CD4-positive, CD25-positive, alpha-beta regulatory T cell (primary cell): ENCODE data around the gene MGST1. TPM values are rescaled to one million over a fixed set of nuclear protein-coding genes. Genes with fewer than 3 reads are reported as not detected.

Source experiments
- ATAC-seq, 2 donors: fragments of 150-1000 bp; cut with Tn5 transposase; one replicate each; pipeline ENCODE4 v1.10.0; 2021; ENCODE audit warnings: low read depth in 2 of 2, moderate number of reproducible peaks in 2 of 2, moderate library complexity in 1 of 2
- DNase-seq, 3 donors: peaks; one replicate each; pipeline versions ENCODE4 v3.0.0 to v3.0.0-alpha.2; 2012 to 2022; ENCODE audit warnings: mixed read lengths in 1 of 3
- H3K27ac ChIP-seq: one replicate; pipeline ENCODE4 v1.7.0; 2013; ENCODE audit warnings: mild to moderate bottlenecking, low read length; ENCODE audit not compliant: insufficient read depth, poor library complexity, severe bottlenecking
- H3K27me3 ChIP-seq: one replicate; pipeline ENCODE4 v1.7.0; 2013; ENCODE audit warnings: low read length; ENCODE audit not compliant: control insufficient read depth, insufficient read depth
- H3K36me3 ChIP-seq: one replicate; pipeline ENCODE4 v1.7.0; 2013; ENCODE audit warnings: mild to moderate bottlenecking, low read length, moderate library complexity; ENCODE audit not compliant: control insufficient read depth, insufficient read depth
- H3K4me1 ChIP-seq: 2 replicates; pipeline ENCODE4 v1.7.0; 2013; ENCODE audit warnings: mild to moderate bottlenecking, low read length; ENCODE audit not compliant: insufficient read depth, control insufficient read depth, poor library complexity, severe bottlenecking
- H3K4me3 ChIP-seq: one replicate; pipeline ENCODE4 v1.7.0; 2013; ENCODE audit warnings: low read depth, mild to moderate bottlenecking, low read length, moderate library complexity
- H3K9me3 ChIP-seq, 2 experiments: 1 replicate in 1 of 2; 2 replicates in 1 of 2; pipeline ENCODE4 v1.7.0; 2013; ENCODE audit warnings: low read length in 2 of 2, mild to moderate bottlenecking in 1 of 2, moderate library complexity in 1 of 2; ENCODE audit not compliant: control insufficient read depth in 2 of 2
- H3K27ac Mint-ChIP-seq, 3 donors: one replicate each; pipeline ENCODE4 v1.8.0; 2020 to 2022; ENCODE audit warnings: mild to moderate bottlenecking in 3 of 3, mixed read lengths in 3 of 3, moderate library complexity in 2 of 3
- H3K27me3 Mint-ChIP-seq: one replicate; pipeline ENCODE4 v1.8.0; 2022; ENCODE audit warnings: mild to moderate bottlenecking, mixed read lengths
- H3K36me3 Mint-ChIP-seq: one replicate; pipeline ENCODE4 v1.8.0; 2020; ENCODE audit warnings: mixed read lengths
- H3K4me1 Mint-ChIP-seq, 4 donors: one replicate each; pipeline ENCODE4 v1.8.0; 2020 to 2022; ENCODE audit warnings: mixed read lengths in 4 of 4, mild to moderate bottlenecking in 1 of 4
- H3K4me3 Mint-ChIP-seq, 4 donors: one replicate each; pipeline ENCODE4 v1.8.0; 2020 to 2022; ENCODE audit warnings: mild to moderate bottlenecking in 4 of 4, mixed read lengths in 4 of 4, moderate library complexity in 3 of 4
- H3K9me3 Mint-ChIP-seq, 7 donors: one replicate each; pipeline ENCODE4 v1.8.0; 2020 to 2022; ENCODE audit warnings: mixed read lengths in 7 of 7, mild to moderate bottlenecking in 3 of 7, moderate library complexity in 2 of 7
- polyA plus RNA-seq, 4 donors: library from polyadenylated mRNA; unstranded; fragments of 300-500 nt; fragmentation: Illumina TruSeq; gene quantifications; one replicate each; pipeline ENCODE4 v1.2.3, GENCODE V29; 2021
- total RNA-seq: library from RNA; stranded (reverse); gene quantifications from one replicate; pipeline ENCODE4 v1.2.3, GENCODE V29; 2022

MGST1 gene
- total and polyA plus RNA-seq, 5 donors from 2014 or later, result 1.2 TPM; not detected in 4

- Histone ChIP-seq H3K36me3 (no peaks in the 10 kb centered on the region), H3K9me3 (peaks cover 0 to 3% of the 10 kb centered on the region in 2 experiments), H3K4me1 (no peaks in the 10 kb centered on the region), H3K4me3 (no peak overlapping the region), H3K27ac (no peak overlapping the region), H3K27me3 (no peaks in the 10 kb centered on the region)
- Mint-ChIP-seq H3K27ac (no peak overlapping the region), H3K4me1 (no peaks in the 10 kb centered on the region), H3K27me3 (no peaks in the 10 kb centered on the region), H3K4me3 (no peak overlapping the region), H3K9me3 (peaks cover 3 to 22% (median 7%) of the 10 kb centered on the region in 7 donors), H3K36me3 (no peaks in the 10 kb centered on the region)
- DNase-seq (no peak), ATAC-seq (no peak)
Observed at GRCh38 chr12:16331998-16332397, 15.4 kb upstream of the MGST1 start.

- no peaks in the 10 kb centered on the region for H3K36me3 Mint-ChIP-seq
- Histone ChIP-seq H3K9me3 (peaks cover 0 to 3% of the 10 kb centered on the region in 2 experiments), H3K36me3 (no peaks in the 10 kb centered on the region), H3K4me1 (no peaks in the 10 kb centered on the region), H3K27me3 (no peaks in the 10 kb centered on the region), H3K27ac (no peak overlapping the region), H3K4me3 (no peak overlapping the region)
- H3K9me3 Mint-ChIP-seq, result peaks cover 0 to 14% (median 9%) of the 10 kb centered on the region in 7 donors
- no peak for ATAC-seq
- H3K4me1 Mint-ChIP-seq, result no peaks in the 10 kb centered on the region
- no peak for DNase-seq
- no peak overlapping the region for H3K4me3 Mint-ChIP-seq
- H3K27me3 Mint-ChIP-seq, result no peaks in the 10 kb centered on the region
- no peak overlapping the region for H3K27ac Mint-ChIP-seq
Observed at GRCh38 chr12:16335838-16336237, 11.6 kb upstream of the MGST1 start.

GRCh38 chr12:16344269-16344668 lies 3.2 kb upstream of the MGST1 start:
- no peaks in the 10 kb centered on the region for H3K9me3 ChIP-seq
- ATAC-seq, result no peak
- no peaks in the 10 kb centered on the region for H3K4me1 ChIP-seq
- H3K27me3 Mint-ChIP-seq, result no peaks in the 10 kb centered on the region
- no peaks in the 10 kb centered on the region for H3K4me1 Mint-ChIP-seq
- H3K36me3 Mint-ChIP-seq, result no peaks in the 10 kb centered on the region
- H3K27ac ChIP-seq, result no peak overlapping the region
- H3K4me3 ChIP-seq, result no peak overlapping the region
- no peak overlapping the region for H3K4me3 Mint-ChIP-seq
- no peaks in the 10 kb centered on the region for H3K27me3 ChIP-seq
- no peak for DNase-seq
- no peaks in the 10 kb centered on the region for H3K36me3 ChIP-seq
- peaks cover 0 to 13% (median 6%) of the 10 kb centered on the region in 7 donors for H3K9me3 Mint-ChIP-seq
- H3K27ac Mint-ChIP-seq, result no peak overlapping the region

GRCh38 chr12:16345105-16345504 lies 2.3 kb upstream of the MGST1 start:
- no peaks in the 10 kb centered on the region for H3K36me3 Mint-ChIP-seq
- Histone ChIP-seq H3K9me3 (no peaks in the 10 kb centered on the region), H3K27ac (no peak overlapping the region), H3K4me3 (no peak overlapping the region), H3K27me3 (no peaks in the 10 kb centered on the region), H3K4me1 (no peaks in the 10 kb centered on the region), H3K36me3 (no peaks in the 10 kb centered on the region)
- DNase-seq (no peak), ATAC-seq (no peak)
- H3K4me1 Mint-ChIP-seq, result no peaks in the 10 kb centered on the region
- no peak overlapping the region for H3K4me3 Mint-ChIP-seq
- no peaks in the 10 kb centered on the region for H3K27me3 Mint-ChIP-seq
- H3K27ac Mint-ChIP-seq, result no peak overlapping the region
- peaks cover 0 to 13% (median 6%) of the 10 kb centered on the region in 7 donors for H3K9me3 Mint-ChIP-seq

- Histone ChIP-seq H3K27me3 (no peaks in the 10 kb centered on the region), H3K9me3 (no peaks in the 10 kb centered on the region), H3K36me3 (no peaks in the 10 kb centered on the region), H3K4me3 (no peak overlapping the region), H3K4me1 (no peaks in the 10 kb centered on the region), H3K27ac (no peak overlapping the region)
- H3K36me3 Mint-ChIP-seq, result no peaks in the 10 kb centered on the region
- no peaks in the 10 kb centered on the region for H3K4me1 Mint-ChIP-seq
- no peaks in the 10 kb centered on the region for H3K27me3 Mint-ChIP-seq
- no peak overlapping the region for H3K4me3 Mint-ChIP-seq
- no peak overlapping the region for H3K27ac Mint-ChIP-seq
- peaks cover under 1 to 12% (median 4%) of the 10 kb centered on the region in 7 donors for H3K9me3 Mint-ChIP-seq
- no peak for ATAC-seq
- DNase-seq, result no peak
Observed at GRCh38 chr12:16346958-16347357, 487 bp upstream of the MGST1 start.

- H3K27me3 ChIP-seq, result no peaks in the 10 kb centered on the region
- no peaks in the 10 kb centered on the region for H3K27me3 Mint-ChIP-seq
- no peaks in the 10 kb centered on the region for H3K4me1 Mint-ChIP-seq
- no peak for DNase-seq
- H3K9me3 ChIP-seq, result no peaks in the 10 kb centered on the region
- H3K36me3 ChIP-seq, result no peaks in the 10 kb centered on the region
- H3K27ac Mint-ChIP-seq, result no peak overlapping the region
- no peak overlapping the region for H3K4me3 Mint-ChIP-seq
- H3K27ac ChIP-seq, result no peak overlapping the region
- no peak for ATAC-seq
- peaks cover 2 to 11% (median 4%) of the 10 kb centered on the region in 7 donors for H3K9me3 Mint-ChIP-seq
- no peaks in the 10 kb centered on the region for H3K36me3 Mint-ChIP-seq
- H3K4me1 ChIP-seq, result no peaks in the 10 kb centered on the region
- H3K4me3 ChIP-seq, result no peak overlapping the region
Observed at GRCh38 chr12:16348435-16349130, 1.1 kb downstream of the MGST1 start.

- H3K4me1 Mint-ChIP-seq, result no peaks in the 10 kb centered on the region
- H3K27me3 ChIP-seq, result no peaks in the 10 kb centered on the region
- H3K36me3 Mint-ChIP-seq, result no peaks in the 10 kb centered on the region
- H3K4me3 Mint-ChIP-seq, result no peak overlapping the region
- H3K4me3 ChIP-seq, result no peak overlapping the region
- no peaks in the 10 kb centered on the region for H3K9me3 ChIP-seq
- no peak for DNase-seq
- no peak for ATAC-seq
- H3K27ac ChIP-seq, result no peak overlapping the region
- H3K36me3 ChIP-seq, result no peaks in the 10 kb centered on the region
- H3K4me1 ChIP-seq, result no peaks in the 10 kb centered on the region
- peaks cover under 1 to 11% (median 4%) of the 10 kb centered on the region in 7 donors for H3K9me3 Mint-ChIP-seq
- no peaks in the 10 kb centered on the region for H3K27me3 Mint-ChIP-seq
- no peak overlapping the region for H3K27ac Mint-ChIP-seq
Observed at GRCh38 chr12:16349131-16349460, 1.7 kb downstream of the MGST1 start.

GRCh38 chr12:16350682-16351081 lies 3.2 kb downstream of the MGST1 start:
- Mint-ChIP-seq H3K27ac (no peak overlapping the region), H3K36me3 (no peaks in the 10 kb centered on the region), H3K4me3 (no peak overlapping the region), H3K4me1 (no peaks in the 10 kb centered on the region), H3K9me3 (peaks cover 0 to 7% (median 4%) of the 10 kb centered on the region in 7 donors), H3K27me3 (no peaks in the 10 kb centered on the region)
- Histone ChIP-seq H3K27ac (no peak overlapping the region), H3K4me1 (no peaks in the 10 kb centered on the region), H3K36me3 (no peaks in the 10 kb centered on the region), H3K27me3 (no peaks in the 10 kb centered on the region), H3K4me3 (no peak overlapping the region), H3K9me3 (no peaks in the 10 kb centered on the region)
- ATAC-seq (no peak), DNase-seq (no peak)
